Measurements from ENCODE around the gene IL36RN.

- TF ChIP-seq FOXM1 (IDR thresholded peaks at IDR 0.05; ENCODE audit: borderline replicate concordance) (no peak), CTBP1 (IDR thresholded peaks at IDR 0.05; ENCODE audit: borderline replicate concordance) (no peak), SUZ12 (IDR thresholded peaks at IDR 0.05) (no peak), L3MBTL2 (conservative IDR thresholded peaks at IDR 0.05) (no peak), LEF1 (IDR thresholded peaks at IDR 0.05; ENCODE audit: borderline replicate concordance) (no peak), ARNT (IDR thresholded peaks at IDR 0.05) (no peak)
Observed at GRCh38 chr2:113018509-113018908, 40.5 kb upstream of the IL36RN start.

All from HEK293T (cell line).